ENCODE measurements around the gene THSD7A.

Gene THSD7A

GRCh38 chr7:11776039-11776438 lies 56.0 kb downstream of the THSD7A start:
- Histone ChIP-seq H3K4me1 (ENCODE audit: control insufficient read depth, insufficient read depth, low read length) (no peaks in the 10 kb centered on the region), H3K27ac (ENCODE audit: low read length) (no peak overlapping the region), H3K27me3 (ENCODE audit: control insufficient read depth, insufficient read depth, low read length) (no peaks in the 10 kb centered on the region), H3K9me3 (ENCODE audit: control insufficient read depth, insufficient read depth, low read length) (no peaks in the 10 kb centered on the region), H3K4me3 (ENCODE audit: low read length) (no peak overlapping the region), H3K36me3 (ENCODE audit: control insufficient read depth, insufficient read depth, low read length) (no peaks in the 10 kb centered on the region)
- no peak for DNase-seq (ENCODE audit: low read depth, low spot score)
- no CpG with 5 or more reads among the region's 2 CpGs for WGBS (ENCODE audit: insufficient coverage, insufficient read length)

DNA sequence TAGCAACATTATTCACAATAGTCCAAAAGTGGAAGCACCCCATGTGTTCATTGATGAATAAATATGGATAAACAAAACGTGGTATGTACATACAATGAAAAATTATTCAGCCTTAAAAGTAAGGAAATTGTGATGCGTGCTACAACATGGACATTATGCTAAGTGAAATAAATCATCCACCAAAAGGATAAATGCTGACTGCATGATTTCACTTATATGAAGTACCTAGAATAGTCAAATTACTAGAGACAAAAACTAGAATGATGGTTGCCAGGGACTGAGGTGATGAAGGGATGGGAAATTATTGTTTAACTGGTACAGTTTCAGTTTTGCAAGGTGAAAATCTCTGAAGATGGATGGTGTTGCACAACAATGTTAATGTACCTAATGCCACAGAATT lies 56.6 kb downstream of the THSD7A start:
- no CpG with 5 or more reads among the region's 2 CpGs for WGBS (ENCODE audit: insufficient coverage, insufficient read length)
- Histone ChIP-seq H3K27me3 (ENCODE audit: control insufficient read depth, insufficient read depth, low read length) (no peaks in the 10 kb centered on the region), H3K4me3 (ENCODE audit: low read length) (no peak overlapping the region), H3K36me3 (ENCODE audit: control insufficient read depth, insufficient read depth, low read length) (no peaks in the 10 kb centered on the region), H3K4me1 (ENCODE audit: control insufficient read depth, insufficient read depth, low read length) (no peaks in the 10 kb centered on the region), H3K9me3 (ENCODE audit: control insufficient read depth, insufficient read depth, low read length) (no peaks in the 10 kb centered on the region), H3K27ac (ENCODE audit: low read length) (no peak overlapping the region)
- no peak for DNase-seq (ENCODE audit: low read depth, low spot score)

DNA sequence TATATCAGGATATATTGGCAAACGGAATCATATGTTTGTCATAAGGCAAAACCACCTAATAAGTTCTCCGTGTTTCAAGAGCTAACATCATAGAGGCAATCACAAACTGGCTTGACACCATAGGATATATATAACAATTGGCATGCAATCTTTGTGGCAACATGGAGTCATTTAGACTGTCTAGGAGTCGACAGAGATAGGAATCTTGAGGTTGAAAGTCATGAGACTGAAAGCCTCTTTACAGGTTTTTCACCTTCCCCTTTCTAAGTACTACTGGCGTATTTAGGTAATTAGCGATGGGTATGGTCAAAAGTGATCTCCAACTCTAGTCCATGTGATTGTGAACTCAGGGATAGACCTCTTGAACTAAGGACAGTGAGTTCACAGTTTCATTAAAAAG lies 63.7 kb downstream of the THSD7A start:
- Histone ChIP-seq H3K27me3 (ENCODE audit: control insufficient read depth, insufficient read depth, low read length) (no peaks in the 10 kb centered on the region), H3K27ac (ENCODE audit: low read length) (no peak overlapping the region), H3K9me3 (ENCODE audit: control insufficient read depth, insufficient read depth, low read length) (no peaks in the 10 kb centered on the region), H3K4me1 (ENCODE audit: control insufficient read depth, insufficient read depth, low read length) (no peaks in the 10 kb centered on the region), H3K36me3 (ENCODE audit: control insufficient read depth, insufficient read depth, low read length) (no peaks in the 10 kb centered on the region), H3K4me3 (ENCODE audit: low read length) (no peak overlapping the region)
- WGBS (ENCODE audit: insufficient coverage, insufficient read length), result no CpG with 5 or more reads among the region's 5 CpGs
- DNase-seq (ENCODE audit: low read depth, low spot score), result no peak

DNA sequence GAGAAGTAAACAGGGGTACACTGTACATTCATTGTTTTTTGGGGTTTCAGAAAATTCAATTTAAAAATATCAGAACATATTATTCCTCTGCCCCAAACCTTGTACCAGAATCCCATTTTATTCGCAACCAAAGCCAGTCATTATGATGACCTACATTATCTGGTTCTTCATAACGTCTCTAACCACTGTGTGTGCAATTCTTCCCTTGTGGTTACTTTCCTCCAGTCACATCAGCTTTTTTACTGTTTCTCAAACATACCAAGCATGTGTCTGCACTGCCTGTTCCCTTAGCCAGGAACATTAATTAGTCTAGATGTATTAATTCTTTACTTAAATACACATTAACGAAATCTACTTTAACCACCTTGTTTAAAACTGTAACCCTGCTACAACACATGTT lies 64.8 kb downstream of the THSD7A start:
- Histone ChIP-seq H3K27me3 (ENCODE audit: control insufficient read depth, insufficient read depth, low read length) (no peaks in the 10 kb centered on the region), H3K9me3 (ENCODE audit: control insufficient read depth, insufficient read depth, low read length) (no peaks in the 10 kb centered on the region), H3K4me3 (ENCODE audit: low read length) (no peak overlapping the region), H3K36me3 (ENCODE audit: control insufficient read depth, insufficient read depth, low read length) (no peaks in the 10 kb centered on the region), H3K27ac (ENCODE audit: low read length) (no peak overlapping the region), H3K4me1 (ENCODE audit: control insufficient read depth, insufficient read depth, low read length) (no peaks in the 10 kb centered on the region)
- no peak for DNase-seq (ENCODE audit: low read depth, low spot score)
- WGBS (ENCODE audit: insufficient coverage, insufficient read length), result 100% methylated on average over 1 of the region's 3 CpGs

DNA sequence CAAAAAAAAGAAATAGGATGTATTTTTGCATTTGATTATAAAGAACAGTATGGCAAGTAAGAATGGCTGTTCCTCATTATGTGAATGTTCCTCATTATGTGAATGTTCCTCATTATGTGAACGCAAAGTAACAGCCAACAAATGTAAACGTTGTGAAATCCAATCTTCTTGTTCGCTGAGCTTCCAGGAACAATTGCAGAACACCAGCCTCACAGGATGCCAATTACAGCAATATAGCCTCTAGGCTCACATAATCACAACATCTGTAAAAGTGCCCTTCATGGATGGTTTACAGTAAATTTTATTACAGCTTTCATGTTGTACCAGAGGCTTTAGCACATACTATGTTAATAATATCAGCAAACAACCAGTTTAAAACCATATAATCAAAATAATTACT lies 71.6 kb downstream of the THSD7A start:
- DNase-seq (ENCODE audit: low read depth, low spot score), result no peak
- H3K4me3 ChIP-seq (ENCODE audit: low read length), result no peak overlapping the region
- H3K9me3 ChIP-seq (ENCODE audit: control insufficient read depth, insufficient read depth, low read length), result no peaks in the 10 kb centered on the region
- H3K27me3 ChIP-seq (ENCODE audit: control insufficient read depth, insufficient read depth, low read length), result no peaks in the 10 kb centered on the region
- no peaks in the 10 kb centered on the region for H3K36me3 ChIP-seq (ENCODE audit: control insufficient read depth, insufficient read depth, low read length)
- no peaks in the 10 kb centered on the region for H3K4me1 ChIP-seq (ENCODE audit: control insufficient read depth, insufficient read depth, low read length)
- no CpG with 5 or more reads among the region's 3 CpGs for WGBS (ENCODE audit: insufficient coverage, insufficient read length)
- H3K27ac ChIP-seq (ENCODE audit: low read length), result no peak overlapping the region

DNA sequence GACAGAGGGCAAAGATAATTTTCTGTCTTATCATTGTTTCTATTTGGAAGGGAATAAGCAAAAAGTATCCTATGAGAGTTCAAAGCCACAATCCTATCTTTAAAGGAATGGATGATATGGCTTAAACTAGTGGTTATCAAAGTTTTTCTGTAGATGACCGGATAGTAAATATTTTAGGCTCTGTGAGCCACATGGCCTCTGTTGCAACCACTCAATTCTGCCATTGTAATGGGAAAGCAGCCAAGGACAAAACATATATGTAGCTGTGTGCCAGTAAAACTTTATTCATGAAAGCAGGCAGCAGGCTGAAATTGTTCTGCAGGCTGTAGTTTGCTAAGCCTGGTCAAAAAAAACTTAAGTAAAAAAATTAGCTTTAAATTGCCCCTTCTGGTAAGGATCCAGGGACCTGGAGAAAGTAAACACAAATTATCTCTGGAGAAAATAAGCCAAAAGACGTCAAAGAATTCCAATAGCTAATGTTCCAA lies 73.3 kb downstream of the THSD7A start:
- WGBS (ENCODE audit: insufficient coverage, insufficient read length), result no CpG with 5 or more reads among the region's 2 CpGs
- H3K4me1 ChIP-seq (ENCODE audit: control insufficient read depth, insufficient read depth, low read length), result no peaks in the 10 kb centered on the region
- no peaks in the 10 kb centered on the region for H3K36me3 ChIP-seq (ENCODE audit: control insufficient read depth, insufficient read depth, low read length)
- H3K27me3 ChIP-seq (ENCODE audit: control insufficient read depth, insufficient read depth, low read length), result no peaks in the 10 kb centered on the region
- no peak for DNase-seq (ENCODE audit: low read depth, low spot score)
- H3K9me3 ChIP-seq (ENCODE audit: control insufficient read depth, insufficient read depth, low read length), result no peaks in the 10 kb centered on the region
- no peak overlapping the region for H3K4me3 ChIP-seq (ENCODE audit: low read length)
- no peak overlapping the region for H3K27ac ChIP-seq (ENCODE audit: low read length)

DNA sequence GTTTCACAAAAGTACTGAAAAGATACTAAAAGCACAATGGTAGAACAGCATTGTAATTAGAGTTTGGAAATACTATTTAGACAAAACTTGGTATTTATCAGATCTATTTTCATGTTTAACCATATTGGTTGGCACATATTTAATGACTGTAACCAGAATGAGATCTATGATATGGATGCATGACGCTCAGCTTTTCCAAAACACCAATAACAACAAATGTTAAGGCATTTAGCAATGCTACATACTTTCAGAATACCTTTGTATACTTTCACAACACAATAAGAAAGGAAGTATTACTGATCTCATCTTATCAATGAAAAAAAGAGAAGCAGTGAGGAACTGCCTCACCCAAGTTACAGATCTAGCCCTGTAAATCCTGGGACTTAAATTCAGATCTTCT lies 74.8 kb downstream of the THSD7A start:
- Histone ChIP-seq H3K4me3 (ENCODE audit: low read length) (no peak overlapping the region), H3K36me3 (ENCODE audit: control insufficient read depth, insufficient read depth, low read length) (no peaks in the 10 kb centered on the region), H3K27me3 (ENCODE audit: control insufficient read depth, insufficient read depth, low read length) (no peaks in the 10 kb centered on the region), H3K4me1 (ENCODE audit: control insufficient read depth, insufficient read depth, low read length) (no peaks in the 10 kb centered on the region), H3K9me3 (ENCODE audit: control insufficient read depth, insufficient read depth, low read length) (no peaks in the 10 kb centered on the region), H3K27ac (ENCODE audit: low read length) (no peak overlapping the region)
- WGBS (ENCODE audit: insufficient coverage, insufficient read length), result no CpG with 5 or more reads among the region's 1 CpG
- no peak for DNase-seq (ENCODE audit: low read depth, low spot score)

- Histone ChIP-seq H3K36me3 (ENCODE audit: control insufficient read depth, insufficient read depth, low read length) (no peaks in the 10 kb centered on the region), H3K4me3 (ENCODE audit: low read length) (no peak overlapping the region), H3K27ac (ENCODE audit: low read length) (no peak overlapping the region), H3K4me1 (ENCODE audit: control insufficient read depth, insufficient read depth, low read length) (no peaks in the 10 kb centered on the region), H3K27me3 (ENCODE audit: control insufficient read depth, insufficient read depth, low read length) (no peaks in the 10 kb centered on the region), H3K9me3 (ENCODE audit: control insufficient read depth, insufficient read depth, low read length) (no peaks in the 10 kb centered on the region)
- WGBS (ENCODE audit: insufficient coverage, insufficient read length), result no CpG with 5 or more reads among the region's 3 CpGs
- DNase-seq (ENCODE audit: low read depth, low spot score), result no peak
Measured at GRCh38 chr7:11754933-11755332, 77.1 kb downstream of the THSD7A start.

DNA sequence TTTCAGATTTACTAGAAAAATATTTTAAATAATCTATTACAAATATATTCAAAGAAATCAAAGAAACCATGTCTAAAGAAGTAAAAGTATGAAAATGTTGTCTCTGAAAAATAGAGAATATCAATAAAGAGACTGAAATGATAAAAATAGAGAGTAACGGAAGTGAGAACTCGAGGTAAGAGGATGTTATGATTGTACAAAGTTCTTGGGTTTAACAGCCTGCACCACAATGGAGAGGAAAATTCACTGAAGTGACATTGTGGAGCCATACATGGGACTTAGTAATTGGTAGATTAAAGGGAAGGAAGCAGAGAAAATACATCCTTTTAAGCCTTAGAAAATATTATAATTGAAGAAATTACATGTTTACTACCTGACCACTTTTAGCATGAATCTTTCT lies 77.9 kb downstream of the THSD7A start:
- Histone ChIP-seq H3K36me3 (ENCODE audit: control insufficient read depth, insufficient read depth, low read length) (no peaks in the 10 kb centered on the region), H3K9me3 (ENCODE audit: control insufficient read depth, insufficient read depth, low read length) (no peaks in the 10 kb centered on the region), H3K27ac (ENCODE audit: low read length) (no peak overlapping the region), H3K27me3 (ENCODE audit: control insufficient read depth, insufficient read depth, low read length) (no peaks in the 10 kb centered on the region), H3K4me1 (ENCODE audit: control insufficient read depth, insufficient read depth, low read length) (no peaks in the 10 kb centered on the region), H3K4me3 (ENCODE audit: low read length) (no peak overlapping the region)
- WGBS (ENCODE audit: insufficient coverage, insufficient read length), result 100% methylated on average over 2 of the region's 2 CpGs
- no peak for DNase-seq (ENCODE audit: low read depth, low spot score)

DNA sequence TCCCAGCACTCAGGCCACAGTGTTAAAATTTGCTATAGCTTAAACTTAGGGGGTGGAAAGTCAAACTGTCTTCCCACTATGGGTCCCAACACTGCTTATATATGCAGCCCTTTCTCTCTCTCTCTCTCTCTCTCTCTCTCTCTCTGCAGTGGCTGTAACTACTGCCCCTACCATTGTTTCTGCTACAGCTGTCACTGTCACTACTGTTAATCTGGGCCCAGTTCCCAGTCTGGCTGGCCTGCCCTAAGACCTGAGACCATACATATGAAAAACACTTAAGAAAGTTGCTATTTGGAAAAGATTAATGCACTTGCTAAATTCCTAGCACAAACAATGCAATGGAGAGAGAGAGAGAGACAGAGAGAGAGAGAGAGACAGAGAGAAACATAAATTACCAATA lies 78.6 kb downstream of the THSD7A start:
- Histone ChIP-seq H3K27ac (ENCODE audit: low read length) (no peak overlapping the region), H3K4me1 (ENCODE audit: control insufficient read depth, insufficient read depth, low read length) (no peaks in the 10 kb centered on the region), H3K9me3 (ENCODE audit: control insufficient read depth, insufficient read depth, low read length) (no peaks in the 10 kb centered on the region), H3K27me3 (ENCODE audit: control insufficient read depth, insufficient read depth, low read length) (no peaks in the 10 kb centered on the region), H3K4me3 (ENCODE audit: low read length) (no peak overlapping the region), H3K36me3 (ENCODE audit: control insufficient read depth, insufficient read depth, low read length) (no peaks in the 10 kb centered on the region)
- no peak for DNase-seq (ENCODE audit: low read depth, low spot score)

- Histone ChIP-seq H3K4me3 (ENCODE audit: low read length) (no peak overlapping the region), H3K27ac (ENCODE audit: low read length) (no peak overlapping the region), H3K27me3 (ENCODE audit: control insufficient read depth, insufficient read depth, low read length) (no peaks in the 10 kb centered on the region), H3K36me3 (ENCODE audit: control insufficient read depth, insufficient read depth, low read length) (no peaks in the 10 kb centered on the region), H3K9me3 (ENCODE audit: control insufficient read depth, insufficient read depth, low read length) (no peaks in the 10 kb centered on the region), H3K4me1 (ENCODE audit: control insufficient read depth, insufficient read depth, low read length) (no peaks in the 10 kb centered on the region)
- WGBS (ENCODE audit: insufficient coverage, insufficient read length), result no CpG with 5 or more reads among the region's 8 CpGs
- DNase-seq (ENCODE audit: low read depth, low spot score), result no peak
Measured at GRCh38 chr7:11751807-11752389, 80.1 kb downstream of the THSD7A start.
